Glomerular endothelial cell (primary cell): ENCODE data around the gene SLFN5. TPM values are rescaled to one million over a fixed set of nuclear protein-coding genes. Genes with fewer than 3 reads are reported as not detected.

Source experiments
- total RNA-seq: library from RNA; depleted of rRNA; stranded (reverse); fragments of >200 nt; gene quantifications from 2 replicates; pipeline ENCODE4 v1.2.3, GENCODE V29; 2015

SLFN5 gene
- total RNA-seq, 1 donor from 2014 or later = 35.3 TPM

Other genes starting within 250 kb of the SLFN5 start
- 11.5 and 16.0 TPM in 2 replicates for gene RFFL, start 179.4 kb upstream of the SLFN5 start, total RNA-seq
- 9.5 and 15.9 TPM in 2 replicates for gene RAD51D, start 123.2 kb upstream of the SLFN5 start, total RNA-seq
- not detected in 2 replicates for gene FNDC8, start 121.5 kb upstream of the SLFN5 start, total RNA-seq
- gene NLE1, start 100.8 kb upstream of the SLFN5 start, total RNA-seq = 11.8 and 20.7 TPM in 2 replicates
- 0.12 TPM in 1 of 2 replicates, not detected in the other for gene UNC45B, start 95.3 kb upstream of the SLFN5 start, total RNA-seq
- not detected in 2 replicates for gene SLC35G3, start 48.7 kb upstream of the SLFN5 start, total RNA-seq
- 24.3 and 30.2 TPM in 2 replicates for gene SLFN11, start 130.5 kb downstream of the SLFN5 start, total RNA-seq
- 27.6 and 33.2 TPM in 2 replicates for gene SLFN12, start 189.4 kb downstream of the SLFN5 start, total RNA-seq
- 0.82 and 1.1 TPM in 2 replicates for gene SLFN13, start 205.7 kb downstream of the SLFN5 start, total RNA-seq